Stomach (tissue), 4 donors: Measurements from ENCODE around the gene VTI1A.

Source experiments
- CTCF ChIP-seq, 7 experiments: fragments of 450-650 bp in 4 of 7; fragments of 200-600 bp in 3 of 7; sonication (generic) in 3 of 7; IDR thresholded peaks; one replicate each; pipeline ENCODE4 v1.5.1; 2016 to 2019; ENCODE audit warnings: antibody characterized with exemption in 7 of 7, control low read depth in 2 of 7, mild to moderate bottlenecking in 1 of 7
- EP300 ChIP-seq: sonication (generic); formaldehyde crosslinking; IDR thresholded peaks from one replicate; pipeline ENCODE4 v1.6.1; 2017; ENCODE audit warnings: antibody characterized with exemption
- POLR2A ChIP-seq, 4 donors: fragments of 450-650 bp; IDR thresholded peaks; one replicate each; pipeline ENCODE4 v1.6.1; 2016; ENCODE audit warnings: antibody characterized with exemption in 4 of 4, control low read depth in 2 of 4, mild to moderate bottlenecking in 1 of 4, moderate library complexity in 1 of 4

GRCh38 chr10:112546474-112546873 lies 99.5 kb downstream of the VTI1A start:
- no peak for TF ChIP-seq EP300
- TF ChIP-seq CTCF (IDR thresholded peaks at IDR 0.05) = no peak
- no peak for TF ChIP-seq POLR2A (IDR thresholded peaks at IDR 0.05)
